SK-N-SH treated with all-trans-retinoic acid at 6 μM for 48 hours (cell line): Measurements from ENCODE around the gene SPOUT1.
"Not testable (repeated sequence)": the region's sequence is repeated elsewhere in the genome, so short reads cannot be mapped to it uniquely, and the experiment has no call there.

Experiments
- ATAC-seq: fragments of 200-7000 bp; cut with Tn5 transposase; 3 replicates; pipeline ENCODE4 v1.9.1; 2020; ENCODE audit warnings: mild to moderate bottlenecking, moderate library complexity
- ARNTL ChIP-seq: fragments of 450-650 bp; formaldehyde crosslinking; IDR thresholded peaks from 2 replicates; pipeline ENCODE4 v1.5.0; 2020; ENCODE audit warnings: low read depth, mild to moderate bottlenecking, moderate library complexity, borderline replicate concordance
- BACH2 ChIP-seq: fragments of 250-450 bp; sonication (Bioruptor Pico); IDR thresholded peaks from 2 replicates; pipeline ENCODE4 v1.9.0; 2021; ENCODE audit warnings: mild to moderate bottlenecking, borderline replicate concordance
- CSDC2 ChIP-seq: fragments of 250-450 bp; sonication (Bioruptor Pico); IDR thresholded peaks from 2 replicates; pipeline ENCODE4 v1.5.0; 2020; ENCODE audit warnings: mild to moderate bottlenecking, moderate library complexity
- ESRRG ChIP-seq: fragments of 250-450 bp; sonication (Bioruptor Pico); IDR thresholded peaks from 2 replicates; pipeline ENCODE4 v1.6.1; 2021; ENCODE audit warnings: mild to moderate bottlenecking
- GLIS3 ChIP-seq: fragments of 250-450 bp; sonication (Bioruptor Pico); IDR thresholded peaks from 2 replicates; pipeline ENCODE4 v1.5.0; 2020; ENCODE audit warnings: mild to moderate bottlenecking, moderate library complexity
- ISL1 ChIP-seq: fragments of 250-450 bp; sonication (Bioruptor Pico); IDR thresholded peaks from 2 replicates; pipeline ENCODE4 v2.1.2; 2022; ENCODE audit warnings: mild to moderate bottlenecking, moderate library complexity
- OSR1 ChIP-seq: fragments of 250-450 bp; sonication (Bioruptor Pico); IDR thresholded peaks from 2 replicates; pipeline ENCODE4 v1.8.0; 2022; ENCODE audit warnings: moderate library complexity, mild to moderate bottlenecking, inconsistent platforms
- PPARA ChIP-seq: fragments of 250-450 bp; sonication (Bioruptor Pico); IDR thresholded peaks from 2 replicates; pipeline ENCODE4 v1.5.0; 2020; ENCODE audit warnings: mild to moderate bottlenecking, borderline replicate concordance
- RARB ChIP-seq: fragments of 250-450 bp; sonication (Bioruptor Pico); IDR thresholded peaks from 2 replicates; pipeline ENCODE4 v1.8.0; 2021; ENCODE audit warnings: mild to moderate bottlenecking, moderate library complexity
- TCF4 ChIP-seq: fragments of 250-450 bp; sonication (Bioruptor Pico); IDR thresholded peaks from 2 replicates; pipeline ENCODE4 v1.8.0; 2021; ENCODE audit warnings: mild to moderate bottlenecking, moderate library complexity, borderline replicate concordance
- TOX ChIP-seq: fragments of 250-450 bp; sonication (Bioruptor Pico); IDR thresholded peaks from 2 replicates; pipeline ENCODE4 v1.8.0; 2021; ENCODE audit warnings: mild to moderate bottlenecking, moderate library complexity, borderline replicate concordance
- ZC3H10 ChIP-seq: fragments of 250-450 bp; sonication (Bioruptor Pico); IDR thresholded peaks from 2 replicates; pipeline ENCODE4 v1.5.1; 2021; ENCODE audit warnings: mild to moderate bottlenecking, moderate library complexity
- ZFP3 ChIP-seq: fragments of 250-450 bp; sonication (Bioruptor Pico); IDR thresholded peaks from 2 replicates; pipeline ENCODE4 v1.5.0; 2020; ENCODE audit warnings: mild to moderate bottlenecking, moderate library complexity
- ZFP30 ChIP-seq: fragments of 450-650 bp; formaldehyde crosslinking; IDR thresholded peaks from 2 replicates; pipeline ENCODE4 v1.5.0; 2022; ENCODE audit warnings: mild to moderate bottlenecking, moderate library complexity
- ZNF565 ChIP-seq: fragments of 450-650 bp; formaldehyde crosslinking; conservative IDR thresholded peaks from 2 replicates; pipeline ENCODE4 v1.5.0; 2020; ENCODE audit warnings: low read depth, mild to moderate bottlenecking, moderate library complexity
- ZNF70 ChIP-seq: fragments of 450-650 bp; formaldehyde crosslinking; IDR thresholded peaks from 2 replicates; pipeline ENCODE4 v1.5.0; 2020; ENCODE audit warnings: mild to moderate bottlenecking, moderate library complexity
- ZNF8 ChIP-seq: fragments of 450-650 bp; formaldehyde crosslinking; IDR thresholded peaks from 2 replicates; pipeline ENCODE4 v1.5.0; 2020; ENCODE audit warnings: mild to moderate bottlenecking, moderate library complexity
- TF ChIP-seq, protein P1 (sequence below): fragments of 250-450 bp; sonication (Bioruptor Pico); IDR thresholded peaks from 2 replicates; pipeline ENCODE4 v1.5.1; 2021; ENCODE audit warnings: mild to moderate bottlenecking, moderate library complexity
- TF ChIP-seq, protein P2 (sequence below): fragments of 250-450 bp; sonication (Bioruptor Pico); IDR thresholded peaks from 2 replicates; pipeline ENCODE4 v1.5.0; 2020; ENCODE audit warnings: mild to moderate bottlenecking, moderate library complexity
- TF ChIP-seq, protein P3 (sequence below): fragments of 250-450 bp; sonication (Bioruptor Pico); IDR thresholded peaks from 2 replicates; pipeline ENCODE4 v1.8.0; 2021; ENCODE audit warnings: low read depth, mild to moderate bottlenecking, moderate library complexity, borderline replicate concordance
- TF ChIP-seq, protein P4 (sequence below): fragments of 250-450 bp; sonication (Bioruptor Pico); IDR thresholded peaks from 2 replicates; pipeline ENCODE4 v1.5.1; 2020; ENCODE audit warnings: low read depth, mild to moderate bottlenecking, moderate library complexity
- TF ChIP-seq, protein P5 (sequence below): fragments of 250-450 bp; sonication (Bioruptor Pico); IDR thresholded peaks from 2 replicates; pipeline ENCODE4 v1.8.0; 2020; ENCODE audit warnings: mild to moderate bottlenecking, moderate library complexity, borderline replicate concordance

Gene SPOUT1

DNA sequence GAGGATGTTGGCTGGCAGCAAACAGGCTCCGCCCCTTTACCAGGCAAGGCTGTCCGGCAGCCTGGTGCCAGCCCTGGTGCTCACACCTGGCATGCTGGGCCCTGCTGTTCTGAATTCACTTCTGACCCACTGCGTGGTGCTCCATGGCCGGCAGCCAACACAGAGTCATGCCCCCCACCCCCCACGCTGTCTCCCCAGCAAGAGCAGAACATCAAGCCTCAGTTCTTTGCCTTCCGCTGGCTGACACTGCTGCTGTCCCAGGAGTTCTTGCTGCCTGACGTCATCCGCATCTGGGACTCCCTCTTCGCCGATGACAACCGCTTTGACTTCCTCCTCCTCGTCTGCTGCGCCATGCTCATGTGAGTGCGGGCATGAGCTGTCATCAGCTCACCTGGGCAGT lies 23.9 kb downstream of the SPOUT1 start:
- no peak for TF ChIP-seq ARNTL (CRISPR knock-in tag)
- TF ChIP-seq ZC3H10 (CRISPR knock-in tag): no peak
- TF ChIP-seq TOX (CRISPR knock-in tag): no peak

DNA sequence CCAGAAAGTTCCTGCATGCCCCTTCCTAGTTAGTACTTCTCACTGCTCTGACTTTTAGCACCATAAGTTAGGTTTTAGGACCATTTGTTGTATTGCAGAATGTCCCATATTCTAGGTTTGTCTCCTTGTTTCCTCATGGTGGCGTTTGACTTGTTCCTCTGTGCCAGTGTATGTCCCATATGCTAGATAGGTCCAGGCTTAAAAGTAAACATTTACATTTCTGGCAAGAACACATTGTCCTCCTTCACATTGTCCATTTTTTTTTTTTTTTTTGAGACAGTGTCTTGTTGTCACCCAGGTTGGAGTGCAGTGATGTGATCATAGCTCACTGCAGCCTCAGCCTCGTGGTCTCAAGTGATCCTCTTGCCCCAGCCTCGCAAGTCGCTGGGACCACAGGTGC lies 27.1 kb downstream of the SPOUT1 start:
- ATAC-seq: no peak
- TF ChIP-seq RARB (CRISPR knock-in tag): no peak
- no peak for TF ChIP-seq ZFP3
- no peak for TF ChIP-seq GLIS3 (CRISPR knock-in tag)
- TF ChIP-seq, protein P1, sequence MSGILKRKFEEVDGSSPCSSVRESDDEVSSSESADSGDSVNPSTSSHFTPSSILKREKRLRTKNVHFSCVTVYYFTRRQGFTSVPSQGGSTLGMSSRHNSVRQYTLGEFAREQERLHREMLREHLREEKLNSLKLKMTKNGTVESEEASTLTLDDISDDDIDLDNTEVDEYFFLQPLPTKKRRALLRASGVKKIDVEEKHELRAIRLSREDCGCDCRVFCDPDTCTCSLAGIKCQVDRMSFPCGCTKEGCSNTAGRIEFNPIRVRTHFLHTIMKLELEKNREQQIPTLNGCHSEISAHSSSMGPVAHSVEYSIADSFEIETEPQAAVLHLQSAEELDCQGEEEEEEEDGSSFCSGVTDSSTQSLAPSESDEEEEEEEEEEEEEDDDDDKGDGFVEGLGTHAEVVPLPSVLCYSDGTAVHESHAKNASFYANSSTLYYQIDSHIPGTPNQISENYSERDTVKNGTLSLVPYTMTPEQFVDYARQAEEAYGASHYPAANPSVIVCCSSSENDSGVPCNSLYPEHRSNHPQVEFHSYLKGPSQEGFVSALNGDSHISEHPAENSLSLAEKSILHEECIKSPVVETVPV (CRISPR knock-in tag): no peak
- no peak for TF ChIP-seq OSR1
- TF ChIP-seq BACH2 (CRISPR knock-in tag): no peak
- TF ChIP-seq ZNF70: no peak
- TF ChIP-seq, protein P2, sequence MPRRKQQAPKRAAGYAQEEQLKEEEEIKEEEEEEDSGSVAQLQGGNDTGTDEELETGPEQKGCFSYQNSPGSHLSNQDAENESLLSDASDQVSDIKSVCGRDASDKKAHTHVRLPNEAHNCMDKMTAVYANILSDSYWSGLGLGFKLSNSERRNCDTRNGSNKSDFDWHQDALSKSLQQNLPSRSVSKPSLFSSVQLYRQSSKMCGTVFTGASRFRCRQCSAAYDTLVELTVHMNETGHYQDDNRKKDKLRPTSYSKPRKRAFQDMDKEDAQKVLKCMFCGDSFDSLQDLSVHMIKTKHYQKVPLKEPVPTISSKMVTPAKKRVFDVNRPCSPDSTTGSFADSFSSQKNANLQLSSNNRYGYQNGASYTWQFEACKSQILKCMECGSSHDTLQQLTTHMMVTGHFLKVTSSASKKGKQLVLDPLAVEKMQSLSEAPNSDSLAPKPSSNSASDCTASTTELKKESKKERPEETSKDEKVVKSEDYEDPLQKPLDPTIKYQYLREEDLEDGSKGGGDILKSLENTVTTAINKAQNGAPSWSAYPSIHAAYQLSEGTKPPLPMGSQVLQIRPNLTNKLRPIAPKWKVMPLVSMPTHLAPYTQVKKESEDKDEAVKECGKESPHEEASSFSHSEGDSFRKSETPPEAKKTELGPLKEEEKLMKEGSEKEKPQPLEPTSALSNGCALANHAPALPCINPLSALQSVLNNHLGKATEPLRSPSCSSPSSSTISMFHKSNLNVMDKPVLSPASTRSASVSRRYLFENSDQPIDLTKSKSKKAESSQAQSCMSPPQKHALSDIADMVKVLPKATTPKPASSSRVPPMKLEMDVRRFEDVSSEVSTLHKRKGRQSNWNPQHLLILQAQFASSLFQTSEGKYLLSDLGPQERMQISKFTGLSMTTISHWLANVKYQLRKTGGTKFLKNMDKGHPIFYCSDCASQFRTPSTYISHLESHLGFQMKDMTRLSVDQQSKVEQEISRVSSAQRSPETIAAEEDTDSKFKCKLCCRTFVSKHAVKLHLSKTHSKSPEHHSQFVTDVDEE (CRISPR knock-in tag): no peak
- TF ChIP-seq ZFP30 (CRISPR knock-in tag): no peak
- no peak for TF ChIP-seq ZNF8 (CRISPR knock-in tag)
- TF ChIP-seq, protein P3, sequence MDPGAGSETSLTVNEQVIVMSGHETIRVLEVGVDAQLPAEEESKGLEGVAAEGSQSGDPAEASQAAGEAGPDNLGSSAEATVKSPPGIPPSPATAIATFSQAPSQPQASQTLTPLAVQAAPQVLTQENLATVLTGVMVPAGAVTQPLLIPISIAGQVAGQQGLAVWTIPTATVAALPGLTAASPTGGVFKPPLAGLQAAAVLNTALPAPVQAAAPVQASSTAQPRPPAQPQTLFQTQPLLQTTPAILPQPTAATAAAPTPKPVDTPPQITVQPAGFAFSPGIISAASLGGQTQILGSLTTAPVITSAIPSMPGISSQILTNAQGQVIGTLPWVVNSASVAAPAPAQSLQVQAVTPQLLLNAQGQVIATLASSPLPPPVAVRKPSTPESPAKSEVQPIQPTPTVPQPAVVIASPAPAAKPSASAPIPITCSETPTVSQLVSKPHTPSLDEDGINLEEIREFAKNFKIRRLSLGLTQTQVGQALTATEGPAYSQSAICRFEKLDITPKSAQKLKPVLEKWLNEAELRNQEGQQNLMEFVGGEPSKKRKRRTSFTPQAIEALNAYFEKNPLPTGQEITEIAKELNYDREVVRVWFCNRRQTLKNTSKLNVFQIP (CRISPR knock-in tag): no peak
- TF ChIP-seq ZNF565 (CRISPR knock-in tag): no peak
- TF ChIP-seq, protein P4, sequence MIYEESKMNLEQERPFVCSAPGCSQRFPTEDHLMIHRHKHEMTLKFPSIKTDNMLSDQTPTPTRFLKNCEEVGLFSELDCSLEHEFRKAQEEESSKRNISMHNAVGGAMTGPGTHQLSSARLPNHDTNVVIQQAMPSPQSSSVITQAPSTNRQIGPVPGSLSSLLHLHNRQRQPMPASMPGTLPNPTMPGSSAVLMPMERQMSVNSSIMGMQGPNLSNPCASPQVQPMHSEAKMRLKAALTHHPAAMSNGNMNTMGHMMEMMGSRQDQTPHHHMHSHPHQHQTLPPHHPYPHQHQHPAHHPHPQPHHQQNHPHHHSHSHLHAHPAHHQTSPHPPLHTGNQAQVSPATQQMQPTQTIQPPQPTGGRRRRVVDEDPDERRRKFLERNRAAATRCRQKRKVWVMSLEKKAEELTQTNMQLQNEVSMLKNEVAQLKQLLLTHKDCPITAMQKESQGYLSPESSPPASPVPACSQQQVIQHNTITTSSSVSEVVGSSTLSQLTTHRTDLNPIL (CRISPR knock-in tag): no peak
- TF ChIP-seq CSDC2 (CRISPR knock-in tag): no peak
- TF ChIP-seq TCF4 (CRISPR knock-in tag): no peak
- no peak for TF ChIP-seq TOX (CRISPR knock-in tag)
- no peak for TF ChIP-seq PPARA (CRISPR knock-in tag)
- TF ChIP-seq ARNTL (CRISPR knock-in tag): no peak
- no peak for TF ChIP-seq ZC3H10 (CRISPR knock-in tag)
- TF ChIP-seq ESRRG: no peak

More for the DNA sequence above, 23.9 kb downstream of the SPOUT1 start:
- ATAC-seq: no peak

DNA sequence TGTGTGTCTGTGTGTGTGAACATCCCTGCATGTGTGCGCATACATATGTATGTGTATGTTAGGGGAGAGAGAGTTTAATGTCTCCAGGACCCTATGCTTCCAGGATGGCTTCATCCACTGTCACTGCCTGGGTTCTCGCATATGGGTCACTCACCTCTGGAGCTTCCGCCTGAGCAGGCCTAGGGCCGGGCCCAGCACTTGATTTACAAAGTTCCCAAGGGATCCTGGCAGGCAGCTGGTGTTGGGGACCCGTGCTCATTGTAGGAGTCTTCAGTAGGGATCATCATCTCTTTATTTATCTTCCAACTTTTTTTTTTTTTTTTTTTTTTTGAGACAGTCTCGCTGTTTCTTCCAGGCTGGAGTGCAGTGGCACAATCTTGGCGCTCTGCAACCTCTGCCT lies 29.5 kb downstream of the SPOUT1 start:
- TF ChIP-seq, protein P1 (CRISPR knock-in tag): no peak
- no peak for ATAC-seq

DNA sequence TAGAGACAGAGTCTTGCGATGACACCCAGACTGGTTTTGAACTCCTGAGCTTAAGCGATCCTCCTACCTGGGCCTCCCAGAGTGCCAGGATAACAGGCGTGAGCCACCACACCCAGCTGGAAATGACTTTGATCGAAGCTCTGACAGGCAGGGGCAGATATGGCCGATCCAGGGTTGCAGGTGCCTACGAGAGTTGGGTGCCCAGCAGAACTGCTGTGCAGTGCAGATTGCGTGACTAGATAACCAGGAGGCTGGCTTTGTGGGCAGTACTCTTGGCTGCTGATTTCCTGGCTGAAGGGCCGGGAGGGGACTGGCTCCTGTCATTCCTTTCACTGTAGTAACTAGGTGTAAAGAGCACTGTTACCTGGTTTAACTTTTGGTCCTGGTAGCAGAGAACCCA lies 30.7 kb downstream of the SPOUT1 start:
- no peak for ATAC-seq
- no peak for TF ChIP-seq ISL1 (CRISPR knock-in tag)
- no peak for TF ChIP-seq CSDC2 (CRISPR knock-in tag)
- TF ChIP-seq, protein P1 (CRISPR knock-in tag): no peak
- TF ChIP-seq, protein P5, sequence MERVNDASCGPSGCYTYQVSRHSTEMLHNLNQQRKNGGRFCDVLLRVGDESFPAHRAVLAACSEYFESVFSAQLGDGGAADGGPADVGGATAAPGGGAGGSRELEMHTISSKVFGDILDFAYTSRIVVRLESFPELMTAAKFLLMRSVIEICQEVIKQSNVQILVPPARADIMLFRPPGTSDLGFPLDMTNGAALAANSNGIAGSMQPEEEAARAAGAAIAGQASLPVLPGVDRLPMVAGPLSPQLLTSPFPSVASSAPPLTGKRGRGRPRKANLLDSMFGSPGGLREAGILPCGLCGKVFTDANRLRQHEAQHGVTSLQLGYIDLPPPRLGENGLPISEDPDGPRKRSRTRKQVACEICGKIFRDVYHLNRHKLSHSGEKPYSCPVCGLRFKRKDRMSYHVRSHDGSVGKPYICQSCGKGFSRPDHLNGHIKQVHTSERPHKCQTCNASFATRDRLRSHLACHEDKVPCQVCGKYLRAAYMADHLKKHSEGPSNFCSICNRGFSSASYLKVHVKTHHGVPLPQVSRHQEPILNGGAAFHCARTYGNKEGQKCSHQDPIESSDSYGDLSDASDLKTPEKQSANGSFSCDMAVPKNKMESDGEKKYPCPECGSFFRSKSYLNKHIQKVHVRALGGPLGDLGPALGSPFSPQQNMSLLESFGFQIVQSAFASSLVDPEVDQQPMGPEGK (CRISPR knock-in tag): no peak
- TF ChIP-seq ZC3H10 (CRISPR knock-in tag): no peak

DNA sequence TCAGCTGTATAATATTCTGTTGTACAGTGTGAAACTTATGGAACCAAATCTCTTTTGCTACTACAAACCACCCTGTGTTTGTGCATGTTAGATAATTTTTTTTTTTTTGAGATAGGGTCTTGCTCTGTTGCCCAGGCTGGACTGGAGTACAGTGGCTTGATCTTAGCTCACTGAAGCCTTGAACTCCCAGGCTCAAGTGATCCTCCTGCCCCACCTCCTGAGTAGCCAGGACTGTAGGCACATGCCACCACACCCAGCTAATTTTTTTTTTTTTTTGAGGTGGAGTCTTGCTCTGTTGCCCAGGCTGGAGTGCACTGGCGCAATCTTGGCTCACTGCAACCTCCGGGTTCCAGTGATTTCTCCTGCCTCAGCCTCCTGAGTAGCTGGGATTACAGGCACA lies 34.6 kb downstream of the SPOUT1 start:
- not testable (repeated sequence) for ATAC-seq
